Measurements from ENCODE around the gene MAP6. TPM values are rescaled to one million over a fixed set of nuclear protein-coding genes. Genes with fewer than 3 reads are reported as not detected.

The MAP6 gene
- total and polyA plus RNA-seq, 10 of the 15 experiments (the other 5 are each of a cell fraction or from before 2014, with no cell fraction given): 0.06 to 0.19 (median 0.11) TPM; not detected in 5

DNA sequence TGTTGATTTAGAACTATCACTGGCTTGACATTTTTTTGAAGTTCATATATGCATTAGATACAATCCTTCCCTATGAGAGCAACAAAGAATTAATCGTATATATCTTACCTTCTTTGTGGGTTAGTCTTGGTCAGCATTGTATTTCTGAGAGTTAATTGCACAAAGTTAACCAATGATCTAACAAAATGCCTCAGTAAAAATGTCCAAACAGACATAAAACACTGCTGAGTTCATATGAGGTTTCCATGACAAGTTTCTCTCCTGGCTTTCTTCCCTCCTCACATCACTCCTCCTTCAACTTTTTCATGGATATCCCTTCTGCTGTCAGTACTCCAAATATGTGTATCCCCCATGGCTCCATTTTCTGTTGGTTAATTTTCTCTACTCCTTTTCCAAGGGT is 9.0 kb downstream of the MAP6 start:
- Histone ChIP-seq H3K4me3 (no peak overlapping the region), H3K36me3 (ENCODE audit: control insufficient read depth in 2 of 2, insufficient read depth in 2 of 2, low read length in 1 of 2) (no peaks in the 10 kb centered on the region), H3K9me3 (replicated peaks; ENCODE audit: control insufficient read depth, insufficient read depth, low read length) (no peaks in the 10 kb centered on the region), H3K4me1 (ENCODE audit: control insufficient read depth, insufficient read depth, low read length) (peaks cover 7% of the 10 kb centered on the region), H4K20me1 (ENCODE audit: control insufficient read depth, insufficient read depth) (no peaks in the 10 kb centered on the region), H3K9ac (ENCODE audit: control insufficient read depth, insufficient read depth, low read length) (no peak overlapping the region), H3K4me2 (ENCODE audit: control insufficient read depth, insufficient read depth) (no peak overlapping the region), H3K79me2 (ENCODE audit: control insufficient read depth, insufficient read depth, low read length) (no peaks in the 10 kb centered on the region), H2AFZ (ENCODE audit: control insufficient read depth, low read depth, low read length) (no peak overlapping the region), H3K27ac (ENCODE audit: control insufficient read depth, insufficient read depth) (no peak overlapping the region), H3K27me3 (replicated peaks in 1 of 2; ENCODE audit: control insufficient read depth in 2 of 2, insufficient read depth in 2 of 2, low read length in 1 of 2) (peaks cover 0 to 2% of the 10 kb centered on the region in 2 experiments; a peak in 2 of 4 replicates)
- 100% methylated on average over 1 of the region's 1 CpG for WGBS (ENCODE audit: insufficient coverage, insufficient replicate concordance, low lambda C conversion rate, missing lambda C conversion rate)
- TF ChIP-seq RAD21 (IDR thresholded peaks at IDR 0.05; ENCODE audit: insufficient read depth, low read depth, low read length) (no peak), ZBED1 (IDR thresholded peaks at IDR 0.05; ENCODE audit: borderline replicate concordance) (no peak), TCF12 (IDR thresholded peaks at IDR 0.05; ENCODE audit: low read depth, low read length) (no peak), POLR2A (IDR thresholded peaks at IDR 0.05; ENCODE audit: low read depth, low read length) (no peak), MAX (IDR thresholded peaks at IDR 0.05; ENCODE audit: low read depth, low read length) (no peak), USF1 (IDR thresholded peaks at IDR 0.05; ENCODE audit: borderline replicate concordance, extremely low read length, insufficient read depth, low read depth, low read length) (no peak), BACH1 (IDR thresholded peaks at IDR 0.05; ENCODE audit: borderline replicate concordance) (no peak), HDAC6 (IDR thresholded peaks at IDR 0.05; ENCODE audit: unreplicated experiment) (no peak), POU2F2 (IDR thresholded peaks at IDR 0.05; ENCODE audit: borderline replicate concordance, low read depth, low read length) (no peak), NFYB (IDR thresholded peaks at IDR 0.05; ENCODE audit: insufficient read depth, low read depth, low read length) (no peak), DPF2 (IDR thresholded peaks at IDR 0.05) (no peak), SUPT20H (IDR thresholded peaks at IDR 0.05; ENCODE audit: borderline replicate concordance, control insufficient read depth, low read depth, low read length) (no peak)
- TF ChIP-seq, protein P1, sequence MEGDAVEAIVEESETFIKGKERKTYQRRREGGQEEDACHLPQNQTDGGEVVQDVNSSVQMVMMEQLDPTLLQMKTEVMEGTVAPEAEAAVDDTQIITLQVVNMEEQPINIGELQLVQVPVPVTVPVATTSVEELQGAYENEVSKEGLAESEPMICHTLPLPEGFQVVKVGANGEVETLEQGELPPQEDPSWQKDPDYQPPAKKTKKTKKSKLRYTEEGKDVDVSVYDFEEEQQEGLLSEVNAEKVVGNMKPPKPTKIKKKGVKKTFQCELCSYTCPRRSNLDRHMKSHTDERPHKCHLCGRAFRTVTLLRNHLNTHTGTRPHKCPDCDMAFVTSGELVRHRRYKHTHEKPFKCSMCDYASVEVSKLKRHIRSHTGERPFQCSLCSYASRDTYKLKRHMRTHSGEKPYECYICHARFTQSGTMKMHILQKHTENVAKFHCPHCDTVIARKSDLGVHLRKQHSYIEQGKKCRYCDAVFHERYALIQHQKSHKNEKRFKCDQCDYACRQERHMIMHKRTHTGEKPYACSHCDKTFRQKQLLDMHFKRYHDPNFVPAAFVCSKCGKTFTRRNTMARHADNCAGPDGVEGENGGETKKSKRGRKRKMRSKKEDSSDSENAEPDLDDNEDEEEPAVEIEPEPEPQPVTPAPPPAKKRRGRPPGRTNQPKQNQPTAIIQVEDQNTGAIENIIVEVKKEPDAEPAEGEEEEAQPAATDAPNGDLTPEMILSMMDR (IDR thresholded peaks at IDR 0.05 in 2 of 3, conservative IDR thresholded peaks at IDR 0.05 in 1 of 3; ENCODE audit: control insufficient read depth in 2 of 3, extremely low read depth in 1 of 3, insufficient read depth in 1 of 3, low read depth in 3 of 3, low read length in 3 of 3): no peak
- TF ChIP-seq, protein P2, sequence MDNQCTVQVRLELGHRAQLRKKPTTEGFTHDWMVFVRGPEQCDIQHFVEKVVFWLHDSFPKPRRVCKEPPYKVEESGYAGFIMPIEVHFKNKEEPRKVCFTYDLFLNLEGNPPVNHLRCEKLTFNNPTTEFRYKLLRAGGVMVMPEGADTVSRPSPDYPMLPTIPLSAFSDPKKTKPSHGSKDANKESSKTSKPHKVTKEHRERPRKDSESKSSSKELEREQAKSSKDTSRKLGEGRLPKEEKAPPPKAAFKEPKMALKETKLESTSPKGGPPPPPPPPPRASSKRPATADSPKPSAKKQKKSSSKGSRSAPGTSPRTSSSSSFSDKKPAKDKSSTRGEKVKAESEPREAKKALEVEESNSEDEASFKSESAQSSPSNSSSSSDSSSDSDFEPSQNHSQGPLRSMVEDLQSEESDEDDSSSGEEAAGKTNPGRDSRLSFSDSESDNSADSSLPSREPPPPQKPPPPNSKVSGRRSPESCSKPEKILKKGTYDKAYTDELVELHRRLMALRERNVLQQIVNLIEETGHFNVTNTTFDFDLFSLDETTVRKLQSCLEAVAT (IDR thresholded peaks at IDR 0.05): no peak
- no TSS peak for BruUV-seq (replicated peaks)
- no peak for DNase-seq (ENCODE audit: low read depth, low spot score)
- intact Hi-C loops (cut with micrococcal nuclease; ENCODE audit: unreplicated experiment): no loop called here
- FAIRE-seq: no peak
- ChIA-PET CTCF (no interaction called here), RAD21 (ENCODE audit: unreplicated experiment) (no interaction called here), POLR2A (interaction anchor here (1.1 kb wide), 1 partner anchor 12 kb away, joined by 3 read pairs; no protein-coding TSS in a partner anchor), SMC1A (ENCODE audit: uncharacterized antibody, unreplicated experiment) (interaction anchor here (0.8 kb wide), 1 partner anchor 15 kb away, joined by 3 read pairs; no protein-coding TSS in a partner anchor)
- in situ Hi-C loops (cut with MboI): no loop called here
- no peak for ATAC-seq

Data from GM12878 (cell line).